Body of pancreas (tissue), 4 donors: ENCODE results near the gene RAP1GAP2.
"Not testable (repeated sequence)": the region's sequence is repeated elsewhere in the genome, so short reads cannot be mapped to it uniquely, and the experiment has no call there.

Source experiments
- POLR2A ChIP-seq, 3 donors: fragments of 450-650 bp; IDR thresholded peaks; one replicate each; pipeline ENCODE4 v1.6.1; 2016; ENCODE audit warnings: antibody characterized with exemption in 3 of 3, mild to moderate bottlenecking in 2 of 3
- TF ChIP-seq, protein P1 (sequence below), 7 experiments: fragments of 450-650 bp in 4 of 7; fragments of 200-600 bp in 3 of 7; sonication (generic) in 3 of 7; IDR thresholded peaks; one replicate each; pipeline ENCODE4 v1.5.1; 2016 to 2019; ENCODE audit warnings: antibody characterized with exemption in 7 of 7

DNA sequence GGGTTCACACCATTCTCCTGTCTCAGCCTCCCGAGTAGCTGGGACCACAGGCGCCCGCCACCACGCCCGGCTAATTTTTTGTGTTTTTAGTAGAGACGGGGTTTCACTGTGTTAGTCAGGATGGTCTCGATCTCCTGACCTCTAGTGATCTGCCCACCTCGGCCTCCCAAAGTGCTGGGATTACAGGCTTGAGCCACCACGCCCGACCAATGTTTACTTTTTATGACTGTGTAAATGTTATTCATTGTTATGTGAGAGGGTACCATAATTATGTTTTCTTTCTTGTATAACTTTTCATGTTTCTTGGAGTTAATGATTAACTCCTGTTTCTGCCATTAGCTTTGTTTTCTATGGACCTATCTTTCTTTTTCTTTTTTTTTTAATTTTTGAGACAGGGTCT lies 94.5 kb downstream of the RAP1GAP2 start:
- TF ChIP-seq, protein P1, sequence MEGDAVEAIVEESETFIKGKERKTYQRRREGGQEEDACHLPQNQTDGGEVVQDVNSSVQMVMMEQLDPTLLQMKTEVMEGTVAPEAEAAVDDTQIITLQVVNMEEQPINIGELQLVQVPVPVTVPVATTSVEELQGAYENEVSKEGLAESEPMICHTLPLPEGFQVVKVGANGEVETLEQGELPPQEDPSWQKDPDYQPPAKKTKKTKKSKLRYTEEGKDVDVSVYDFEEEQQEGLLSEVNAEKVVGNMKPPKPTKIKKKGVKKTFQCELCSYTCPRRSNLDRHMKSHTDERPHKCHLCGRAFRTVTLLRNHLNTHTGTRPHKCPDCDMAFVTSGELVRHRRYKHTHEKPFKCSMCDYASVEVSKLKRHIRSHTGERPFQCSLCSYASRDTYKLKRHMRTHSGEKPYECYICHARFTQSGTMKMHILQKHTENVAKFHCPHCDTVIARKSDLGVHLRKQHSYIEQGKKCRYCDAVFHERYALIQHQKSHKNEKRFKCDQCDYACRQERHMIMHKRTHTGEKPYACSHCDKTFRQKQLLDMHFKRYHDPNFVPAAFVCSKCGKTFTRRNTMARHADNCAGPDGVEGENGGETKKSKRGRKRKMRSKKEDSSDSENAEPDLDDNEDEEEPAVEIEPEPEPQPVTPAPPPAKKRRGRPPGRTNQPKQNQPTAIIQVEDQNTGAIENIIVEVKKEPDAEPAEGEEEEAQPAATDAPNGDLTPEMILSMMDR (IDR thresholded peaks at IDR 0.05) = not testable (repeated sequence)
- TF ChIP-seq POLR2A (IDR thresholded peaks at IDR 0.05) = not testable (repeated sequence)
